GM18508 (cell line): Measurements from ENCODE around the gene MLNR.

Source experiments
- ATAC-seq: cut with Tn5 transposase; IDR thresholded peaks from one replicate; pipeline ENCODE4 v1.9.1; 2021; ENCODE audit warnings: moderate number of reproducible peaks; ENCODE audit not compliant: insufficient read depth, unreplicated experiment

MLNR gene

GRCh38 chr13:49271264-49271663 lies 51.1 kb downstream of the MLNR start:
- no peak for ATAC-seq
